Ovary (tissue), 9 donors: ENCODE data around the gene MSMB. TPM values are rescaled to one million over a fixed set of nuclear protein-coding genes. Genes with fewer than 3 reads are reported as not detected.

ENCODE experiments used
- DNase-seq, 5 donors: peaks; one replicate each; pipeline ENCODE4 v3.0.0-alpha.2; 2019 to 2020
- H3K27ac ChIP-seq, 2 donors: fragments of 200-600 bp; one replicate each; pipeline versions ENCODE4 v1.5.1 to v1.8.0; 2019 to 2022
- H3K27me3 ChIP-seq: fragments of 200-600 bp; one replicate; pipeline ENCODE4 v1.8.0; 2022
- H3K36me3 ChIP-seq: fragments of 200-600 bp; sonication (generic); one replicate; pipeline ENCODE4 v1.5.1; 2019
- H3K4me1 ChIP-seq: one replicate; pipeline ENCODE4 v1.8.1; 2013; ENCODE audit warnings: mild to moderate bottlenecking, moderate library complexity; ENCODE audit not compliant: insufficient read depth
- H3K4me3 ChIP-seq: fragments of 200-600 bp; sonication (generic); one replicate; pipeline ENCODE4 v1.5.1; 2017
- H3K9me3 ChIP-seq, 2 donors: fragments of 200-600 bp in 1 of 2; sonication (generic) in 1 of 2; one replicate each; pipeline versions ENCODE4 v1.5.1 to v1.8.1; 2013 to 2019; ENCODE audit warnings: mild to moderate bottlenecking in 1 of 2, moderate library complexity in 1 of 2
- CTCF ChIP-seq, 3 donors: fragments of 450-650 bp in 2 of 3; fragments of 200-600 bp in 1 of 3; IDR thresholded peaks; one replicate each; pipeline versions ENCODE4 v1.5.1 to v1.8.0; 2016 to 2022; ENCODE audit warnings: antibody characterized with exemption in 3 of 3, mild to moderate bottlenecking in 1 of 3
- EP300 ChIP-seq: sonication (generic); formaldehyde crosslinking; IDR thresholded peaks from one replicate; pipeline ENCODE4 v1.6.1; 2017; ENCODE audit warnings: antibody characterized with exemption
- POLR2A ChIP-seq: fragments of 450-650 bp; IDR thresholded peaks from one replicate; pipeline ENCODE4 v1.6.1; 2017; ENCODE audit warnings: antibody characterized with exemption, mild to moderate bottlenecking, moderate library complexity
- WGBS, 3 donors: extraction: QIAGEN DNeasy Blood & Tissue Kit in 1 of 3; methylation state at CpG; one replicate each; pipeline versions ENCODE4 v1.1.5 to v1.1.7; 2013 to 2017; 5-methylcytosine and 5-hydroxymethylcytosine counted together
- intact Hi-C, 4 donors: fragments of 100-400 bp; cut with DNase I; formaldehyde crosslinking; loops; one replicate each; pipeline versions ENCODE4 v1.11.0 to v1.15.1; 2022 to 2023
- polyA plus RNA-seq, 2 donors: library from polyadenylated mRNA; stranded (reverse); fragments of 200-250 nt in 1 of 2; fragments of 350-450 nt in 1 of 2; fragmentation: Illumina TruSeq in 1 of 2; extraction: RNeasy Lipid Tissue Mini Kit (QIAGEN cat#74804) in 1 of 2; gene quantifications; one replicate each; pipeline ENCODE4 v1.2.3, GENCODE V29; 2013 to 2014
- total RNA-seq, 7 donors: library from RNA; depleted of rRNA in 2 of 7; stranded (reverse); fragments of >200 nt in 2 of 7; fragmentation: NEBNext Ultra II Directional in 3 of 7; extraction: Animal tissue kit (Norgen Biotek cat#: 25700) in 3 of 7; gene quantifications; one replicate each; pipeline versions ENCODE4 v1.1.0 to v1.2.4, GENCODE V29; 2016 to 2023
- donor health status: DM: no; HTN: no; CAD: no; lungs with moderate emphysema.
- donor health status: DM: no; HTN: no; CAD: no.
- donor health status: Bipolar disorder and iron deficiency.
- donor health status: DM: yes; HTN: yes; CAD: no.
- donor health status: DM: no; HTN: no; CAD: no.
- donor health status: DM: yes; HTN: yes; CAD: no.

The MSMB gene
- total and polyA plus RNA-seq, 9 donors, result not detected

GRCh38 chr10:46016190-46016589 lies 29.9 kb downstream of the MSMB start:
- H3K36me3 ChIP-seq, result no peaks in the 10 kb centered on the region
- TF ChIP-seq CTCF (IDR thresholded peaks at IDR 0.05) (no peak), POLR2A (no peak), EP300 (no peak)
- no peak overlapping the region for H3K4me3 ChIP-seq
- H3K4me1 ChIP-seq, result peaks cover 7% of the 10 kb centered on the region
- intact Hi-C loops, result no loop called here
- DNase-seq, result no peak
- no peak overlapping the region for H3K27ac ChIP-seq
- WGBS, 3 donors, result 94 to 95% (median 95%) methylated on average over 5 of the region's 5 CpGs
- no peaks in the 10 kb centered on the region for H3K27me3 ChIP-seq
- H3K9me3 ChIP-seq, result no peaks in the 10 kb centered on the region

- WGBS, 3 donors, result 93 to 96% (median 94%) methylated on average over 5 of the region's 5 CpGs
- peaks cover 3% of the 10 kb centered on the region for H3K4me1 ChIP-seq
- no peak overlapping the region for H3K27ac ChIP-seq
These were observed 31.2 kb downstream of the MSMB start for GRCh38 chr10:46014683-46015405.

GRCh38 chr10:46014206-46014605 lies 31.9 kb downstream of the MSMB start:
- Histone ChIP-seq H3K4me3 (no peak overlapping the region), H3K9me3 (no peaks in the 10 kb centered on the region), H3K4me1 (peaks cover 2% of the 10 kb centered on the region), H3K27ac (no peak overlapping the region), H3K36me3 (no peaks in the 10 kb centered on the region), H3K27me3 (no peaks in the 10 kb centered on the region)
- intact Hi-C loops, result no loop called here
- TF ChIP-seq EP300, result no peak
- no peak for DNase-seq
- WGBS, 3 donors, result 89 to 92% (median 92%) methylated on average over 5 of the region's 5 CpGs

More at GRCh38 chr10:46014683-46015405, 31.2 kb downstream of the MSMB start:
- Histone ChIP-seq H3K4me3 (no peak overlapping the region), H3K9me3 (no peaks in the 10 kb centered on the region), H3K36me3 (no peaks in the 10 kb centered on the region), H3K27me3 (no peaks in the 10 kb centered on the region)
- intact Hi-C loops, result no loop called here
- TF ChIP-seq POLR2A, result no peak
- no peak for TF ChIP-seq CTCF (IDR thresholded peaks at IDR 0.05)
- TF ChIP-seq EP300, result no peak
- DNase-seq, result no peak

GRCh38 chr10:46012746-46013145 lies 33.3 kb downstream of the MSMB start:
- Histone ChIP-seq H3K4me1 (no peaks in the 10 kb centered on the region), H3K27me3 (no peaks in the 10 kb centered on the region), H3K27ac (no peak overlapping the region), H3K36me3 (no peaks in the 10 kb centered on the region), H3K4me3 (no peak overlapping the region), H3K9me3 (no peaks in the 10 kb centered on the region)
- no peak for DNase-seq
- intact Hi-C loops, result no loop called here
- TF ChIP-seq POLR2A (no peak), EP300 (no peak), CTCF (IDR thresholded peaks at IDR 0.05) (no peak)
- WGBS, 3 donors, result 77 to 87% (median 84%) methylated on average over 3 of the region's 3 CpGs

GRCh38 chr10:46006219-46006618 lies 39.9 kb downstream of the MSMB start:
- WGBS, 3 donors, result 46 to 56% (median 54%) methylated on average over 3 of the region's 3 CpGs
- Histone ChIP-seq H3K27me3 (no peaks in the 10 kb centered on the region), H3K4me1 (no peaks in the 10 kb centered on the region), H3K36me3 (no peaks in the 10 kb centered on the region), H3K9me3 (no peaks in the 10 kb centered on the region), H3K4me3 (no peak overlapping the region), H3K27ac (no peak overlapping the region)
- intact Hi-C loops, result no loop called here
- DNase-seq, result no peak
- TF ChIP-seq EP300 (no peak), POLR2A (no peak), CTCF (IDR thresholded peaks at IDR 0.05) (no peak)
